Prostate gland (tissue), 2 donors: ENCODE results near the gene PAQR6. TPM values are rescaled to one million over a fixed set of nuclear protein-coding genes. Genes with fewer than 3 reads are reported as not detected.

ENCODE experiments used
- DNase-seq: peaks from one replicate; pipeline ENCODE4 v3.0.0-alpha.2; 2019; ENCODE audit warnings: low spot score
- H3K27ac ChIP-seq, 2 donors: fragments of 200-600 bp; sonication (generic); 2 replicates each; pipeline ENCODE4 v1.5.1; 2017 to 2019
- H3K27me3 ChIP-seq: fragments of 200-600 bp; sonication (generic); replicated peaks from 2 replicates; pipeline ENCODE4 v1.5.1; 2019; ENCODE audit not compliant: insufficient read depth
- H3K36me3 ChIP-seq, 2 donors: fragments of 200-600 bp; sonication (generic); 1 replicate in 1 of 2; 2 replicates in 1 of 2; pipeline versions ENCODE4 v1.5.1 to v1.8.1; 2017 to 2019
- H3K4me1 ChIP-seq: fragments of 200-600 bp; sonication (generic); replicated peaks from 2 replicates; pipeline ENCODE4 v1.5.1; 2019
- H3K4me3 ChIP-seq, 2 donors: fragments of 200-600 bp; sonication (generic); 2 replicates each; pipeline ENCODE4 v1.5.1; 2017 to 2019
- H3K9me3 ChIP-seq: fragments of 200-600 bp; sonication (generic); 2 replicates; pipeline ENCODE4 v1.5.1; 2017
- CTCF ChIP-seq, 4 experiments: fragments of 200-600 bp in 2 of 4; fragments of 450-650 bp in 2 of 4; sonication (generic) in 2 of 4; IDR thresholded peaks; 1 replicate in 3 of 4; 2 replicates in 1 of 4; pipeline ENCODE4 v1.5.1; 2016 to 2019; ENCODE audit warnings: antibody characterized with exemption in 4 of 4, mild to moderate bottlenecking in 2 of 4, moderate library complexity in 2 of 4
- POLR2A ChIP-seq: fragments of 450-650 bp; IDR thresholded peaks from one replicate; pipeline ENCODE4 v1.6.1; 2016; ENCODE audit warnings: antibody characterized with exemption, mild to moderate bottlenecking
- POLR2AphosphoS5 ChIP-seq: sonication (generic); formaldehyde crosslinking; IDR thresholded peaks from one replicate; pipeline ENCODE4 v1.6.1; 2017; ENCODE audit warnings: antibody characterized with exemption
- WGBS: methylation state at CpG from one replicate; pipeline ENCODE4 v1.1.5; 2018; 5-methylcytosine and 5-hydroxymethylcytosine counted together
- intact Hi-C: fragments of 100-400 bp; cut with DNase I; formaldehyde crosslinking; loops from one replicate; pipeline ENCODE4 v1.14.2; 2022
- total RNA-seq, 2 donors: library from RNA; depleted of rRNA; stranded (reverse); fragments of >200 nt; gene quantifications; one replicate each; pipeline ENCODE4 v1.1.0, GENCODE V29; 2016

PAQR6 gene
- total RNA-seq, 2 donors from 2014 or later = 2.8 to 8.6 TPM

GRCh38 chr1:156213644-156213966 lies 34.3 kb downstream of the PAQR6 start:
- 7% methylated on average over 11 of the region's 11 CpGs for WGBS
- no peaks in the 10 kb centered on the region for H3K9me3 ChIP-seq
- H3K27me3 ChIP-seq = no peaks in the 10 kb centered on the region
- H3K4me3 ChIP-seq = peak overlapping the region; percentile 49 to 56
- H3K27ac ChIP-seq = peak overlapping the region; percentile 93
- no peaks in the 10 kb centered on the region for H3K36me3 ChIP-seq
- no peak for DNase-seq
- intact Hi-C loops = loop anchor here (2.0 to 5.0 kb wide), 3 partner anchors 21 to 116 kb away; no protein-coding TSS in a partner anchor
- TF ChIP-seq POLR2A (no peak), CTCF (IDR thresholded peaks at IDR 0.05) (no peak), POLR2AphosphoS5 (no peak)
- H3K4me1 ChIP-seq = peaks cover 13% of the 10 kb centered on the region

- Histone ChIP-seq H3K27ac (peak within 1 kb of the TSS; percentile 93), H3K9me3 (no peaks in the 10 kb centered on the region), H3K4me1 (peaks cover 13% of the 10 kb centered on the region), H3K36me3 (no peaks in the 10 kb centered on the region), H3K4me3 (peak within 1 kb of the TSS; percentile 49 to 56), H3K27me3 (no peaks in the 10 kb centered on the region)
- under 1% methylated on average over 61 of the region's 61 CpGs for WGBS
- TF ChIP-seq CTCF (IDR thresholded peaks at IDR 0.05) (peak in 1 of 4 experiments; percentile 18), POLR2A (peak; percentile 47), POLR2AphosphoS5 (peak; percentile 93)
- DNase-seq = peak; percentile 98
- intact Hi-C loops = loop anchor here (2.0 to 5.0 kb wide), 3 partner anchors 20 to 116 kb away; no protein-coding TSS in a partner anchor
Observed at GRCh38 chr1:156212833-156213643, 34.8 kb downstream of the PAQR6 start, which contains the start of gene PMF1. PMF1 (plus strand) TSS chr1:156213007; CDS start chr1:156213016, 9 bp downstream.

DNA sequence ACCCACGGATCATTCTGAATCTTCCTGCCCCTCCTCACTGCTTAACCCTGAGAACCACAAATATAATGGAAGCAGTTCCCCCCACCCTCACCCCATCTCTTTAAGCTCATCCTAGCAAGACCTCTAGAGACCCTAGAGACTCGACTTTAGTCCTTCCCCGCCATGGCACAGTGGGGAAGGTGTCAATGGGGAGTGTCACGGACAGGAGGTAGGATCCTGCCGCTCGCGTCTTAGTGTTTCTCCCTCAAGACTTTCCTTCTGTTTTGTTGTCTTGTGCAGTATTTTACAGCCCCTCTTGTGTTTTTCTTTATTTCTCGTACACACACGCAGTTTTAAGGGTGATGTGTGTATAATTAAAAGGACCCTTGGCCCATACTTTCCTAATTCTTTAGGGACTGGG lies 35.7 kb downstream of the PAQR6 start:
- 83% methylated on average over 9 of the region's 9 CpGs for WGBS
- H3K27ac ChIP-seq = peak overlapping the region; percentile 93
- no peak for DNase-seq
- H3K36me3 ChIP-seq = no peaks in the 10 kb centered on the region
- intact Hi-C loops = loop anchor here (2.0 to 5.0 kb wide), 3 partner anchors 19 to 115 kb away; no protein-coding TSS in a partner anchor
- peaks cover 10% of the 10 kb centered on the region for H3K4me1 ChIP-seq
- no peaks in the 10 kb centered on the region for H3K27me3 ChIP-seq
- H3K4me3 ChIP-seq = no peak overlapping the region
- no peaks in the 10 kb centered on the region for H3K9me3 ChIP-seq
- no peak for TF ChIP-seq POLR2AphosphoS5
- TF ChIP-seq CTCF (IDR thresholded peaks at IDR 0.05) = no peak
- TF ChIP-seq POLR2A = no peak

DNA sequence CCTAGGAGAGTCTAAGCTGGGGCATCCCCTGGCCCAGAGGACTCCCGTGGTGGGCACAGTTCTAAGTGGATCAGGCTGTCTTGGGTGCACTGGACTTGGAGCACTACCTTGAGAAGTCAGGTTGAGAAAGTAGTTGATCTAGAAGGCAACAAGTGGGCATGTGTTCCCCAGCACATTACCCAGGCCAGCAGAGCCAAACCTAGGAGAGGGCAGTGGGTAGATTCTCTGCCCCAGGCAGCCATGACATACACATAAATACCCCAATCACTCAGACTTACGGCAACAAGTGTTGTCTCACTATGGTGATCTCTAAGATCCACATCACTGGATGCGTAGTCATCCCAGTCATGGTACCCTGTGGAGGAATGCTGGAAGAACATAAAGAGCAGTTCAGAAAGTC lies 36.6 kb downstream of the PAQR6 start:
- TF ChIP-seq POLR2A = no peak
- TF ChIP-seq CTCF (IDR thresholded peaks at IDR 0.05) = no peak
- TF ChIP-seq POLR2AphosphoS5 = no peak
- Histone ChIP-seq H3K4me1 (peaks cover 10% of the 10 kb centered on the region), H3K27me3 (no peaks in the 10 kb centered on the region), H3K27ac (no peak overlapping the region), H3K9me3 (no peaks in the 10 kb centered on the region), H3K36me3 (no peaks in the 10 kb centered on the region), H3K4me3 (no peak overlapping the region)
- intact Hi-C loops = loop anchor here (5.0 kb wide), 2 partner anchors 64 to 114 kb away; no protein-coding TSS in a partner anchor
- WGBS = 91% methylated on average over 3 of the region's 3 CpGs
- no peak for DNase-seq
